MCF 10A (cell line): ENCODE results near the gene BCL11A. TPM values are rescaled to one million over a fixed set of nuclear protein-coding genes. Genes with fewer than 3 reads are reported as not detected.

Experiments
- BruUV-seq: library from RNA; stranded (reverse); fragments of 400-500 nt; replicated peaks from 2 replicates; lab custom pipeline; 2021; lab: Mats Ljungman, UMichigan
- CTCF ChIA-PET: fragments of 300-600 bp; sonication (Branson Sonifier 250); formaldehyde crosslinking; extraction: SDS; loops from one replicate; lab custom pipeline; 2021; ENCODE audit warnings: antibody characterized with exemption, inconsistent platforms; lab: Yijun Ruan, JAX
- POLR2A ChIA-PET: fragments of 300-600, 350-650 bp; sonication (Branson Sonifier 250); formaldehyde crosslinking; extraction: SDS; loops from one replicate; lab custom pipeline; 2020; ENCODE audit warnings: antibody characterized with exemption, inconsistent platforms; lab: Yijun Ruan, JAX
- DNase-seq: peaks from one replicate; pipeline ENCODE4 v3.0.0-alpha.2; 2018; ENCODE audit not compliant: unreplicated experiment
- H3K27ac Mint-ChIP-seq: one replicate; pipeline ENCODE4 v1.8.0; 2022; ENCODE audit warnings: mild to moderate bottlenecking, low read depth, mixed read lengths; ENCODE audit not compliant: unreplicated experiment
- H3K27me3 Mint-ChIP-seq: one replicate; pipeline ENCODE4 v1.8.0; 2022; ENCODE audit warnings: mixed read lengths; ENCODE audit not compliant: insufficient read depth, unreplicated experiment
- H3K36me3 Mint-ChIP-seq: one replicate; pipeline ENCODE4 v1.8.0; 2022; ENCODE audit warnings: mild to moderate bottlenecking, moderate library complexity, mixed read lengths; ENCODE audit not compliant: insufficient read depth, unreplicated experiment
- H3K4me1 Mint-ChIP-seq: one replicate; pipeline ENCODE4 v1.8.0; 2022; ENCODE audit warnings: mixed read lengths; ENCODE audit not compliant: insufficient read depth, unreplicated experiment
- H3K4me3 Mint-ChIP-seq: one replicate; pipeline ENCODE4 v1.8.0; 2022; ENCODE audit warnings: mild to moderate bottlenecking, moderate library complexity, mixed read lengths; ENCODE audit not compliant: unreplicated experiment
- H3K9me3 Mint-ChIP-seq: one replicate; pipeline ENCODE4 v1.8.0; 2022; ENCODE audit warnings: mixed read lengths; ENCODE audit not compliant: unreplicated experiment
- CTCF ChIP-seq: fragments of 200-600 bp; IDR thresholded peaks from one replicate; pipeline ENCODE4 v1.8.0; 2022; ENCODE audit warnings: antibody characterized with exemption, mild to moderate bottlenecking; ENCODE audit not compliant: unreplicated experiment
- intact Hi-C: fragments of 100-400 bp; cut with micrococcal nuclease; formaldehyde crosslinking; loops from 2 replicates; pipeline ENCODE4 v1.14.1; 2022
- total RNA-seq: library from RNA; stranded (reverse); gene quantifications from 2 replicates; pipeline ENCODE4 v1.2.3, GENCODE V29; 2022

The BCL11A gene
- total RNA-seq, 1 experiment from 2014 or later, result 5.3 TPM

GRCh38 chr2:60450488-60450887 is 103.0 kb downstream of the BCL11A start:
- no TSS peak for BruUV-seq
- intact Hi-C loops, result no loop called here
- Mint-ChIP-seq H3K27ac (no peak overlapping the region), H3K9me3 (no peaks in the 10 kb centered on the region), H3K4me1 (no peaks in the 10 kb centered on the region), H3K27me3 (no peaks in the 10 kb centered on the region), H3K4me3 (no peak overlapping the region), H3K36me3 (peaks cover 6% of the 10 kb centered on the region)
- TF ChIP-seq CTCF, result no peak
- CTCF ChIA-PET, result interaction anchor here (0.6 kb wide), 1 partner anchor 584 kb away, joined by 3 read pairs; no protein-coding TSS in a partner anchor
- DNase-seq, result no peak
- POLR2A ChIA-PET, result no interaction called here

GRCh38 chr2:60447943-60448342 is 105.5 kb downstream of the BCL11A start:
- DNase-seq, result no peak
- no peaks in the 10 kb centered on the region for H3K4me1 Mint-ChIP-seq
- TF ChIP-seq CTCF, result no peak
- H3K36me3 Mint-ChIP-seq, result peaks cover 6% of the 10 kb centered on the region
- no peaks in the 10 kb centered on the region for H3K27me3 Mint-ChIP-seq
- H3K9me3 Mint-ChIP-seq, result no peaks in the 10 kb centered on the region
- intact Hi-C loops, result no loop called here
- no TSS peak for BruUV-seq
- H3K4me3 Mint-ChIP-seq, result no peak overlapping the region
- H3K27ac Mint-ChIP-seq, result no peak overlapping the region
- ChIA-PET CTCF (no interaction called here), POLR2A (interaction anchor here (1.0 to 1.1 kb wide), 2 partner anchors 9 kb away, joined by 3 to 4 read pairs; no protein-coding TSS in a partner anchor)

- Mint-ChIP-seq H3K4me1 (no peaks in the 10 kb centered on the region), H3K27ac (no peak overlapping the region), H3K36me3 (peaks cover 6% of the 10 kb centered on the region), H3K27me3 (no peaks in the 10 kb centered on the region), H3K9me3 (no peaks in the 10 kb centered on the region), H3K4me3 (no peak overlapping the region)
- ChIA-PET CTCF (interaction anchor here (0.6 kb wide), 2 partner anchors 57 to 997 kb away, joined by 3 to 5 read pairs; no protein-coding TSS in a partner anchor), POLR2A (interaction anchor here (0.7 kb wide), 1 partner anchor 49 kb away, joined by 3 read pairs; no protein-coding TSS in a partner anchor)
- no TSS peak for BruUV-seq
- no peak for DNase-seq
- intact Hi-C loops, result no loop called here
- TF ChIP-seq CTCF, result no peak
Observed at GRCh38 chr2:60446413-60447267, 106.8 kb downstream of the BCL11A start.

- H3K9me3 Mint-ChIP-seq, result no peaks in the 10 kb centered on the region
- POLR2A ChIA-PET, result no interaction called here
- H3K36me3 Mint-ChIP-seq, result peaks cover 6% of the 10 kb centered on the region
- no peaks in the 10 kb centered on the region for H3K4me1 Mint-ChIP-seq
- CTCF ChIA-PET, result interaction anchor here (0.6 kb wide), 1 partner anchor 325 kb away, joined by 4 read pairs; no protein-coding TSS in a partner anchor
- H3K27me3 Mint-ChIP-seq, result no peaks in the 10 kb centered on the region
- H3K4me3 Mint-ChIP-seq, result no peak overlapping the region
- TF ChIP-seq CTCF, result no peak
- BruUV-seq, result no TSS peak
- H3K27ac Mint-ChIP-seq, result no peak overlapping the region
- peak; percentile 32 for DNase-seq
- intact Hi-C loops, result no loop called here
Observed at GRCh38 chr2:60445684-60446179, 107.7 kb downstream of the BCL11A start.
